Measurements from ENCODE around the gene SEPHS1.
"Not testable (repeated sequence)": the region's sequence is repeated elsewhere in the genome, so short reads cannot be mapped to it uniquely, and the experiment has no call there.

SEPHS1 gene

DNA sequence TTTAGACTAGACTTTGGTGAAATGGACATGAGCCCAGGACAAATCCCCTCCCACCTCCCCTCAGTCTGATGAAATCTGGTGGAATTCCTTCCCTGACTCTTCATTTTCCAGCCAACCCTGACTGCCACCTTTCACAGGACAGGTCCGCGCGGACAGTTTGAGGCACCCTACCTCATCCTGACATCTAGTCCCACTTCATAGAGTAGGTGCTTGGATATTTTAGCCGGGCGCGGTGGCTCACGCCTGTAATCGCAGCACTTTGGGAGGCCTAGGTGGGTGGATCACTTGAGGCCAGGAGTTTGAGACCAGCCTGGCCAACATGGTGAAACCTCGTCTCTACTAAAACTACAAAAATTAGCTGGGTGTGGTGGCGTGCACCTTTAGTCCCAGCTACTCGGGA lies 71.9 kb downstream of the SEPHS1 start:
- DNase-seq = not testable (repeated sequence)

DNA sequence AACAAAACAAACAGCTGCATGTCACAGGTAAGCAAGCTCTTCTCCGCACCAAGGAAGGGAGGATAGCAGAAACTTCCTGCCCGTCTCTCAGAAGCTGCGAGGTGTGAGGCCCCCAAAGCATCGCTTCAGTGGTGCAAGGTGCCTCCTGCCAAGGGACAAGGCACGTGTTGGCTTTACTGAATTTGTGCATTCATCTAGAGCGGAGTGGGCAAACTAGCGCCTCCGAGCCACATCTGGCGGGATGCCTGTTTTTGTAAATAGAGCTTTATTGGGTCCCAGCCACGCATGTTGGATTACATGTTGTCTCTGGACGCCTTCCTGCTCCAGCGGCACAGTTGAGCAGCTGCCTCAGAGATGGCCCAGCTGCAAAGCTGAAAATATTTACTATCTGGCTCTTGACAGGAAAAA lies 75.9 kb downstream of the SEPHS1 start:
- DNase-seq = no peak

- no peak for DNase-seq
Measured at GRCh38 chr10:13271552-13272163, 76.4 kb downstream of the SEPHS1 start.

GRCh38 chr10:13270877-13271551 lies 77.1 kb downstream of the SEPHS1 start:
- no peak for DNase-seq

GRCh38 chr10:13268841-13269240 lies 79.3 kb downstream of the SEPHS1 start:
- DNase-seq = no peak

DNA sequence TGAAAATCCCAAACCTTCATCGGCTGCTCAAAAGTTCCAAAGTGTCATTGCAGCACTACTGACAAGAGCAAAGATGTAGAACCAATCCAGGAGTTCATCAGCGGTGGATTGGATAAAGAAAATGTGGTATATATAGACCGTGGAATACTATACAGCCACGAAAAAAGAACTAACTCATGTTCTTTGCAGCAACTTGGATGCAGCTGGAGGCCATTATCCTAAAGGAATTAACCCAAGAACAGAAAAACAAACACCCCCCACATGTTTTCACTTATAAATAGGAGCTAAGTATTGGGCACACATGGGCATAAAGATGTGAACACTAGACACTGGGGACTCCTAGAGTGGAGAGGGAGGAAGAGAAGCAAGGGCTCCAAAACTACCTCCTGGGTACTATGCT lies 79.8 kb downstream of the SEPHS1 start:
- DNase-seq = no peak
